GM21367 (cell line): ENCODE data around the gene PRC1.

ENCODE experiments used
- ATAC-seq: cut with Tn5 transposase; IDR thresholded peaks from one replicate; pipeline ENCODE4 v1.9.1; 2021; ENCODE audit not compliant: unreplicated experiment

The PRC1 gene

GRCh38 chr15:90990446-90990845, 3.9 kb downstream of the PRC1 start:
- no peak for ATAC-seq

DNA sequence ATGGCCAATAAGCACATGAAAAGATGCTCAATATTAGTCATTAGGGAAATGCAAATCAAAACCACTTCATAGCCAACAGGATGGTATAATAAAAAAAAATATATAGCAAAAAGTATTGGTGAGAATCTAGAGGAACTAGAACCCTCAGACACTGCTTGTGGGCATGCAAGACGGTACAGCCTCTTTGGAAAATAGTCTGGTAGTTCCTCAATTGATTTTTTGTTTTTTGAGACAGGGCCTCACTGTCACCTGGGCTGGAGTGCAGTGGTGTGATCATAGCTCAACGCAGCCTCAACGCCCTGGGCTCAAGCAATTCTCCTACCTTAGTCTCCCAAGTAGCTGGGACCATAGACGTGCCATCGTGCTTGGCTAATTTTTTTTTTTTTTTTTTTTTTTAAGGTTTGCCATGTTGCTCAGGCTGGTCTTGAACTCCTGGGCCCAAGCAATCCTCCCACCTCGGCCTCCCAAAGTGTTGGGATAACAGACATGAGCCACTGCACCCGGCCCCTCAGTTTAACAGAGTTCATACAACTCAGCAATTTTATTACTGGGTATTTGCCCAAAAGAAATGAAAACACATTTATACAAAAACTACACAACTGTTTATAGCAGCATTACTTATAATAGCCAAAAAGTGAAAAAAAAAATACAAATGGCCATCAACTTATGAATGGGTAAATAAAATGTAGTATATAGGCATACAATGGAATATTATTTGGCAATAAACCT, 5.1 kb downstream of the PRC1 start:
- ATAC-seq: no peak

DNA sequence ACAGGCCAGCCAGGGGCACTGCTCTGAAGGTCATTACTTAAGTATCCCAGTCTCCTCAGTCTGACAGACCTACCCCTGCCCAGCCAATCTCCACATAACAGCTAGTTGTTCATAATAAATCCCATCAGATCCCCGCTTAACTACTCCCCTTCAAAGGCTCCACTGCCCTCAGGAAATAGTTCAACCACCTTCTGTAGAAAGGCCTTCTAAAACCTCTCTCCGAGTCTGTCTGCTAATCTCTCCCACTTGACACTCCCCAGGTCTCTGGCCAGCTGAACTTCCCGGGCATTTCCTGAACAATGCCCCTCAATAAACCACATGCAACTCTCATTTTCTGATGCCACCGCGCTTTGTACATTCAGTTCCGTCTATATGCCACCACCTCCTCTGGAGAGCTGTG, 6.0 kb downstream of the PRC1 start:
- ATAC-seq: no peak

GRCh38 chr15:90987561-90988141, 6.7 kb downstream of the PRC1 start:
- no peak for ATAC-seq

- ATAC-seq: no peak
These were observed 7.4 kb downstream of the PRC1 start for GRCh38 chr15:90986790-90987507.

- ATAC-seq: peak; percentile 21
These were observed 12.2 kb downstream of the PRC1 start for GRCh38 chr15:90982135-90982534.

- peak; percentile 65 for ATAC-seq
These were observed 12.7 kb downstream of the PRC1 start for GRCh38 chr15:90981681-90982080.

DNA sequence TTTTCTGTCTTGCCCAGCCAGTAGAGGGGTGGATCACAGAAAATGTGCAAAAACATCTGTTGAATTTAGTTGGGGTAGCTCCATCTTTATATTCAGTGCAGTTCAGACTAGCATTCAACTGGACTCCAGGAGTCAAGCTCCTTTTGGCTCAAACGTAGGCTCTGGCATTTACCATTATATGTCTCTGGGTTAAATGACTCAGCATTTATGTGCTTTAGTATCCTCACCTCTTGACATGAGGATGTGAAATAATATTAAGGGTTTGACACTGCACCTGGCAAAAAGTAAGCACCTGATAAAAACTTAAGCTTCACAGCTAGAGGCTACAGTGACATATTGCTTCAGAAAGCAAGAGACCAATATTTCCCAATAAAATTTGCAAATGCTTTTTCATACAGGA, 14.8 kb downstream of the PRC1 start:
- ATAC-seq: no peak

DNA sequence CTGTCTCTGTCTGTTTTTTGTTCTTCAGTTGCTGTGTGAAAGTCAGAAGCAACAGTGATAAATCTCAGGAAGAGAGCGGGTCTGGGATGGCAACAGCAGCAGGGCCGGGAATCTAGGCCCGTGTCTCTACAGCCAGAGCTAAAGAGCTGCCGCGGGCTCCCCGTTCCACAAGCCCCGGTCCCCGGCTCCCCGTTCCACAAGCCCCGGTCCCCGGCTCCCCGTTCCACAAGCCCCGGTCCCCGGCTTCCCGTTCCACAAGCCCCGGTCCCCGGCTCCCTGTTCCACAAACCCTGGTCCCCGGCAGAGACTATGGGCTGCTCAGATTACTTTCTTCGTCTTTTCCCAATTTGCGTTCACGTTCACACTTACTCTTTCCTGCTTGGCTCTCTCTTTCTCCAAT, 20.1 kb downstream of the PRC1 start:
- no peak for ATAC-seq

- no peak for ATAC-seq
These were observed 22.2 kb downstream of the PRC1 start for GRCh38 chr15:90972133-90972532.

DNA sequence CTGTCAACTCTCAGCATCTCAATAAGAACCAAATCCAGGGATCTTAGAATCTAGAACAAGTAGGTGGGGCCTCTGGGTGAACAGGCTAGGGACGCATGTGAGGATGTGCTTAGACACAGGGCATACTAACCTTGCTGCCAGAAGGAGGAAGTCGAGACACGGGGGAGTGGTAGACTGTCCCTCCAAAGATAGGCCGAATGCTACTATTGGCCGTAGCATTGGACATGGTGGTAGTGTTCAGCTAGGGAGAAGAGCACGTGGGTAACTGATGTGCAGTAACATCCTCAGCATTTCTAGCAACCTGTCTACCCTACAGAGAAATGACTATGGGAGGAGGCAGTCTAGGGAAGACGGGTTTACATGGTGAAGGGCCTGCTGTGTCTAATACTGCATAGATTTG, 24.1 kb downstream of the PRC1 start:
- ATAC-seq: no peak

DNA sequence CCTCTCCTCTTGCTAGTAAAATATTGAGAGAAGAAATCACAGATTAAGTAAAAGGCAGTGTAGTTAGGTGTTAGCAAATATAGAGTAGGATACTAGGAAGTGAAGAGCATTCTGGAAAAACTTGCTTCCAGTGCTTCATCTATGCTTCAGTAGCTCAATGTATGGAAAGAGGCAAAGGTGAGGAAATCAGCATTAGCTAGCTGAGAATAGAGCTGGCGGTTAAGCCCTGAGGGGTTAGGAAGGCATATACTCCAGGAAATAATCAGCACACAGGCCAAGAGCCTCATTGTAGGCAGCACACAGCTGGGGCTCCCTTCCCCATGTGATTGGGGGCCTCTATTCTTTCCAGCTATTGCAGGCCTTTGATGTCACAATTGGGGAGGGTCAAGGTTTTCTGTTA, 25.9 kb downstream of the PRC1 start:
- ATAC-seq: no peak

GRCh38 chr15:90967206-90967605, 27.1 kb downstream of the PRC1 start:
- ATAC-seq: no peak

DNA sequence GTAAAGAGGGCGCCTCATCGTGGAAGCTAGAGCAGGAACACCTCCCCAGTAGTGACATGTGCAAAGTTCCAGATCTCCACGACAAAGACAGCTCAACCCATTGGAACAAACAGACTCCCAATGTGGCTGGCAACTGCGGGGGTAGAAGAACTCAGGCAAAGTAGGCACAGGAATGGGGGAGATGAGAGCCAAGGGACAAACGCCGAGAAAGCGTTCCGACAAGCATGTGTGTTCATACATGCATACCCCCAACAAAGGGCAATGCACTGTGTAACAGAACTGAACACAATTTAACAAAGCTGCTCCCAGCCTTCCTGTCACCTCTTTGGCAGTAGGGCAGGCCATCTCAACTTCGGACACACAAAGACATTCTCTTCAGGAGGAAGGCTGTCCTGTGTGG, 28.1 kb downstream of the PRC1 start:
- no peak for ATAC-seq

DNA sequence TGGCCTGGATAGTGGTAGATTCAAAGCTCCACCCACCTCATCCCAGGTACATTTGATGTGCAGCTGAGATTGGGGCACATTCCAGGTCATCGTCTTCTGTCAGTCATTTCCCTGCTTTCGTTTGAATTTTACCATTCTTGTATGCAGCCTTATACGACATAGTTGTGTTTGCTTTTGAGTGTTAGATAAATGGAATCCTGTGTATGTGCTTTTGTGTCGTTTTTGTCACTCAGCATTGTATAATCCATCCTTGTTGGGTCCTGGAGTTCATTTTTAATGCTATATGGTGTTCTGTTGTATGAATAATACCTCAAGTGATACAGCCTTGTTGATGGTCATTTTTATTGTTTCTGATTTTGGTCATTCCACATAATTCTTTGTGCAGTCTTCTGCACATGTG, 32.3 kb downstream of the PRC1 start:
- no peak for ATAC-seq

- ATAC-seq: no peak
These were observed 33.8 kb downstream of the PRC1 start for GRCh38 chr15:90960298-90961091.

DNA sequence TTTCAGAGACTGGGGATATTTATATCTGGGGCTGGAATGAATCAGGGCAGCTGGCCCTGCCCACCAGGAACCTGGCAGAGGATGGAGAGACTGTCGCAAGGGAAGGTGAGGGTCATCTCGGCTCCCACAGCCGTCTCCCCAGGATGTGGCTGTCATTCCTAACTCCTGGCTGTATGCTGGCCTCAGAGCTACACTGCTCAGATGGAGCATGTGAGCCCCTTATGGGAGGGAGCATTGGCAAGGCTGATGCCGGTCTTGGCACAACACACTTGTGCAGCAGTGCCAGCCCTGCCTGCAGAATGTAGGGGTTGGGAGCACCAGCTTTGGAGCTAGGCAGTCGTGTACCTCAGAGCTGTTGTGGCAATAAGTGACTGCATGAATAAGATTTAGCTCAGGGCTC, 34.4 kb downstream of the PRC1 start:
- no peak for ATAC-seq

GRCh38 chr15:90959028-90959595, 35.2 kb downstream of the PRC1 start:
- no peak for ATAC-seq

- no peak for ATAC-seq
These were observed 36.5 kb downstream of the PRC1 start for GRCh38 chr15:90957791-90958190.

DNA sequence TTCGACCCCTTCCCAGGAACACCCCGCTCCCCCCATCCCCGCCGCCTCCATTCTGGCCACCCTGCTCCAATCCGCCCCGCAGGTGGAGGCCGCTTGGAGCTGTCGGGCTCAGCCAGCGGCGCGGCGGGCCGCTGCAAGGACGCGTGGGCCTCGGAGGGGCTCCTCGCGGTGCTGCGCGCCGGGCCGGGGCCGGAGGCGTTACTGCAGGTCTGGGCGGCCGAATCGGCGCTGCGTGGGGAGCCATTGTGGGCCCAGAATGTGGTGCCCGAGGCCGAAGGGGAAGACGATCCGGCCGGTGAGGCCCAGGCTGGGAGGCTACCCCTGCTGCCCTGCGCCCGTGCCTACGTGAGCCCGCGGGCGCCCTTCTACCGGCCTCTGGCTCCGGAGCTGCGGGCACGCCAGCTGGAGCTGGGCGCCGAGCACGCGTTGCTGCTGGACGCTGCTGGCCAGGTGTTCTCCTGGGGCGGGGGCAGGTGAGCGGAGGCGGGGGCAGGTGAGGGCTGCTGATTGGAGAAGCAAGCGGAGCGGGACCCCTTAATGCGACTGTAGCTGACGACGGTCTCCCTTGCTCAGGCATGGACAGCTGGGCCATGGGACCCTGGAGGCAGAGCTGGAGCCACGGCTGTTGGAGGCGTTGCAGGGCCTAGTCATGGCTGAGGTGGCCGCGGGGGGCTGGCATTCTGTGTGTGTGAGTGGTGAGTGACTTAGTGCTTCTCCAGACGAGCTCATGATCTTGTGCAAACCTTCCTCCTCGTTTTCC, 37.1 kb downstream of the PRC1 start:
- no peak for ATAC-seq
